Spinal cord (tissue), 10 donors: ENCODE data around the gene RASAL1. TPM values are rescaled to one million over a fixed set of nuclear protein-coding genes. Genes with fewer than 3 reads are reported as not detected.

Source experiments
- DNase-seq, 6 donors: peaks; one replicate each; pipeline versions ENCODE4 v3.0.0 to v3.0.0-alpha.2; 2013 to 2015; ENCODE audit warnings: low spot score in 6 of 6, low read depth in 4 of 6
- H3K27ac ChIP-seq: one replicate; pipeline ENCODE4 v1.5.1; 2013; ENCODE audit warnings: low read depth, low read length, control low read depth
- H3K27me3 ChIP-seq: one replicate; pipeline ENCODE4 v1.6.1; 2013; ENCODE audit warnings: low read length; ENCODE audit not compliant: control insufficient read depth, insufficient read depth
- H3K36me3 ChIP-seq: one replicate; pipeline ENCODE4 v1.6.1; 2013; ENCODE audit warnings: low read length; ENCODE audit not compliant: control insufficient read depth, insufficient read depth
- H3K4me1 ChIP-seq: one replicate; pipeline ENCODE4 v1.6.1; 2013; ENCODE audit warnings: low read length; ENCODE audit not compliant: control insufficient read depth, insufficient read depth
- H3K4me3 ChIP-seq: one replicate; pipeline ENCODE4 v1.5.1; 2013; ENCODE audit warnings: low read depth, low read length, control low read depth
- H3K9me3 ChIP-seq: one replicate; pipeline ENCODE4 v1.6.1; 2013; ENCODE audit warnings: low read length; ENCODE audit not compliant: control insufficient read depth, insufficient read depth
- WGBS: methylation state at CpG from one replicate; pipeline ENCODE4 v1.1.5; 2013; ENCODE audit warnings: missing lambda C conversion rate; ENCODE audit not compliant: insufficient coverage; 5-methylcytosine and 5-hydroxymethylcytosine counted together
- polyA plus RNA-seq, 2 donors: library from polyadenylated mRNA; unstranded; fragments of 120-200 nt; gene quantifications; one replicate each; pipeline ENCODE4 v1.2.1, GENCODE V29; 2013; ENCODE audit not compliant: insufficient read length in 2 of 2
- total RNA-seq, 2 donors: library from RNA; depleted of rRNA in 1 of 2; stranded (reverse); fragments of 120-200 nt in 1 of 2; fragments of >200 nt in 1 of 2; gene quantifications; one replicate each; pipeline versions ENCODE4 v1.2.3 to v1.2.4, GENCODE V29; 2013 to 2014
- donor health status: healthy.

Gene RASAL1
- total and polyA plus RNA-seq, 4 donors: 0.72 to 3.0 (median 2.4) TPM

DNA sequence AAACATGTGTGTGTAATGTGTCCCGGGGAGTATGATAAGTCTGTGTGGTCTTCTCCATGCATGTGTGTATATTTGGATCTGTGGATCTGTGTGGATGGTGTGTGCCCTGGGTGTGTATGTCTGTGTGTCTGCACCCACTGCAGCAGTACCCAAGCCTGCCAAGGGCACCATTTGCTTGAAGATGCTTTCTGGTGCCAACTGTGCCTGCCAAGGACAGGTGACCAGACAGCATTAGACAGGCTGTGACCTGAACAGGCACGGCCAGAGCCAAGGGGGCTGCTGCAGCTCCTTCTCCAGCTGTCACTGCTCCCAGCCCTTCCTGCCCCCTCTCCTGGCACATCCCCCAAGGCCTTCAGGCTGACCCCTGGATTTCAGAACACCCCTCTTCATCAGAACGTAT, 44.1 kb downstream of the RASAL1 start:
- no peak for DNase-seq
- Histone ChIP-seq H3K27ac (no peak overlapping the region), H3K36me3 (peaks cover 81% of the 10 kb centered on the region), H3K4me3 (no peak overlapping the region), H3K9me3 (no peaks in the 10 kb centered on the region), H3K4me1 (peaks cover 4% of the 10 kb centered on the region), H3K27me3 (no peaks in the 10 kb centered on the region)
- 65% methylated on average over 3 of the region's 3 CpGs for WGBS

DNA sequence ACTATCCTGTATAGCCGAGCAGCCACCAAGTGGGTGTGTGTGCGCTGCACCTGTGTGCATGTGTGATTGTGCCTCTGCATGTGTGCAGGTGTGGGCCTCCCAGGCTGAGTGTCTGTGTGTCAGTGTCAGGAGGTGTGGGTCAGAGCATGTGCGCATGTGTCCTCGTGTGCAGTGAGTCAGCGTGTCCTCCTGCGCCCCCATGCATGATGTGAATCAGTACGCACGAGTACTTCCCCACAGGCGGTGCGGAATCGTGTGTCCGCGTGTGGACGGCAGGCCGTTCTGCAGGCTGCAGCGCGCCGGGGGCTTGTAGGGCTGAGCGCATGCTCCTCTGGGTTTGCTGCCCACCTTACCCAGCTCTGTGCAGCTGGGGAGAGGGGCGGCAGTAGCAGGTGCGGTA, 44.8 kb downstream of the RASAL1 start:
- 86% methylated on average over 19 of the region's 21 CpGs for WGBS
- Histone ChIP-seq H3K36me3 (peaks cover 81% of the 10 kb centered on the region), H3K9me3 (no peaks in the 10 kb centered on the region), H3K27ac (no peak overlapping the region), H3K27me3 (no peaks in the 10 kb centered on the region), H3K4me3 (no peak overlapping the region), H3K4me1 (peaks cover 4% of the 10 kb centered on the region)
- no peak for DNase-seq

DNA sequence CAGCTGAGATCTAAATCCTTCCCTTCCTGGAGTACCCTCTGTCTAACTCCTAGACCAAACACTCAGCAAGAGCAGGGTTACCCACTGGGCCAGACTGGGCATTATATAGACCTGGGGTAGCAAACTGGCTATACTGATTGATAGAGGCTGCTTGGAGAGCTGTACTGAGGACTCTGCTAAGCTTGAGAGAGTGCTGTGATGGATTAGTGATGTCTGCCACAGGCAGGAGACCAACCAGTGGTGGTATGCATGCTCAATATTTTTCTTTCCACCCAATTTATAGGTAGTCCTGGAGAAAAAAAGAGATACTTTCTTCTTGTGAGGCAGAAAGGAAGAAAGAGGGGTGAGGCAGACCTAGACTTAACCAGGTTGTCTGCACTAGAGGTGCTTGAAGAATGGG, 45.7 kb downstream of the RASAL1 start:
- Histone ChIP-seq H3K4me1 (peaks cover 4% of the 10 kb centered on the region), H3K27ac (no peak overlapping the region), H3K36me3 (peaks cover 78% of the 10 kb centered on the region), H3K4me3 (no peak overlapping the region), H3K27me3 (no peaks in the 10 kb centered on the region), H3K9me3 (no peaks in the 10 kb centered on the region)
- DNase-seq: no peak

DNA sequence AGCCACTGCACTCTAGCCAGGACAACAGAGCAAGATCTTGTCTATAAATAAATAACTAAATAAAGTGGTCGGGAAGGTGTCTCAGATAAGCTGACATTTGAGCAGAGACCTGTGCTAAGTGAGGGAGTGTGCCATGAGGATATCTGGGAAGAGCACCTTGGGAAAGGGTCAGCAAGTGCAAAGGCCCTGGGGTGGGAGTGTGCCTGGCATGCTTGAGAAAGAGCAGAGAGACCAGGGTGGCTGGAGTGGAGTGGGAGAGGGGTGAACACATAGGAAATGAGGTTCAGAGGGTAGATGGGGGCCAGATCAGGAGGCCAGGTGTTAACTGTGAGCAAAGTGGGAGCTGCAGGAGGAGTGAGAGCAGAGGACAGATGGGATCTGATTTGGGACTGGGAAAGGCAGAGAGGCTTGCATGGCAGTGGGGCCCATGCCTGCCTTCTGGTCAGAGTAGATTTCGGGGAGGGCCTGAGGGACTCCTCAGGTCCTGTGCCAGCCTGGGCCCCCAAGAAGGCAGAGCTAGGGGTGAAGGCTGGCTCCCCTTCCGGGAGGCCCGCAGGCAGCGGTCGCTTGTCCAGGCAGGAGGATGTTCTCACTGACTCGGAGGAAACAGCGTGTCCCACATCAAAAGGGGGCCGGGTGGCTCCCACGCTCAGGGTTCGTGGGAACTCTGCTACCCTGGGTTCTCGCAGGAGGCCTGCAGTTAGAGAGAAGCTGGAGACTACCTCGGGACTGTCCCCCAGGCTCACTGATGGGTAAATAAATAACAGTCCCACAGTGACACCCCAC, 46.4 kb downstream of the RASAL1 start:
- Histone ChIP-seq H3K36me3 (peaks cover 78% of the 10 kb centered on the region), H3K27me3 (no peaks in the 10 kb centered on the region)
- WGBS: 76% methylated on average over 12 of the region's 13 CpGs

DNA sequence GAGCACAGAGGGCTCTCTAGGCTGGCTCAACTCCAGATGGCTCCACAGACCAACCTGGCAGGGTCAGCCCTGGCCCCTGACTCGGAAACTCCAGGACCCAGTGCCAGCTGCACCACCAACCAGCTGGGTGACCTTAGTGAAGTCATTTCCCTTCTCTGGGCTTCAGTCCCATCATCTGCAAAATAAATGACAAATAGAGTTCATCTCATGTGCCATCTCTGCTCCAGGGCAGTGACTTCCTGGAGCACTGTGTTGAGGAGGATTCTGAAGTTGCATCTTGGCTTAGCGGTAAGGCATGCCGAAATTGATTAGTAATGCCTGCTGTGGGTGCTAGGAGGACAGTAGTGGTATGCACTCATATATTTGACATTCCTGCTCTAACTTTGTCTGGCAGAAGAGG, 47.5 kb downstream of the RASAL1 start:
- peaks cover 79% of the 10 kb centered on the region for H3K36me3 ChIP-seq
- H3K4me1 ChIP-seq: peaks cover 3% of the 10 kb centered on the region
- no peak for DNase-seq
- no peak overlapping the region for H3K4me3 ChIP-seq
- 95% methylated on average over 2 of the region's 3 CpGs for WGBS
- no peak overlapping the region for H3K27ac ChIP-seq
- H3K9me3 ChIP-seq: no peaks in the 10 kb centered on the region
- H3K27me3 ChIP-seq: no peaks in the 10 kb centered on the region

More for the DNA sequence above, 46.4 kb downstream of the RASAL1 start:
- no peak overlapping the region for H3K27ac ChIP-seq
- peaks cover 4% of the 10 kb centered on the region for H3K4me1 ChIP-seq
- DNase-seq: no peak
- H3K9me3 ChIP-seq: no peaks in the 10 kb centered on the region
- H3K4me3 ChIP-seq: no peak overlapping the region

DNA sequence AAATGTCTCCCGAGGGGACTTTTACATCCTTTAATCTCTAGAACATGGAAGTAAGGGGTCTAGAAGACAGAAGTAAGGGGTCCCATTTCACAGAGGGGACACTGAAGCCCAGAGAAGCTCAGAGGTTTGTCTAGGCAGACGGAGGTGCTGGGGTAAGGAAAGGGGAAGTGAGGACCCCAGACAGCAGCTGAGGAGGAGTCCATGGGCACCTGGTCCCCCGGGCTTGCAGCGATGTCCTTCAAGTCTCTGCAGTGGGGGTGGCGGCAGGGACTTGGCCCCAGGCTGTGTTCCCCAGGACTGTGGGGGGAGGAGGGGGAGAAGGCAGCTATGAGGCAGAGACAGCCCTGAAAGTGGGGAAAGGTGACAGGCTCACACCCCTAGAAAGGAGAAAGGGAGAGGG, 48.4 kb downstream of the RASAL1 start:
- peaks cover 82% of the 10 kb centered on the region for H3K36me3 ChIP-seq
- H3K27ac ChIP-seq: no peak overlapping the region
- H3K27me3 ChIP-seq: no peaks in the 10 kb centered on the region
- no peak overlapping the region for H3K4me3 ChIP-seq
- WGBS: 68% methylated on average over 4 of the region's 5 CpGs
- no peaks in the 10 kb centered on the region for H3K9me3 ChIP-seq
- DNase-seq: no peak
- H3K4me1 ChIP-seq: no peaks in the 10 kb centered on the region

DNA sequence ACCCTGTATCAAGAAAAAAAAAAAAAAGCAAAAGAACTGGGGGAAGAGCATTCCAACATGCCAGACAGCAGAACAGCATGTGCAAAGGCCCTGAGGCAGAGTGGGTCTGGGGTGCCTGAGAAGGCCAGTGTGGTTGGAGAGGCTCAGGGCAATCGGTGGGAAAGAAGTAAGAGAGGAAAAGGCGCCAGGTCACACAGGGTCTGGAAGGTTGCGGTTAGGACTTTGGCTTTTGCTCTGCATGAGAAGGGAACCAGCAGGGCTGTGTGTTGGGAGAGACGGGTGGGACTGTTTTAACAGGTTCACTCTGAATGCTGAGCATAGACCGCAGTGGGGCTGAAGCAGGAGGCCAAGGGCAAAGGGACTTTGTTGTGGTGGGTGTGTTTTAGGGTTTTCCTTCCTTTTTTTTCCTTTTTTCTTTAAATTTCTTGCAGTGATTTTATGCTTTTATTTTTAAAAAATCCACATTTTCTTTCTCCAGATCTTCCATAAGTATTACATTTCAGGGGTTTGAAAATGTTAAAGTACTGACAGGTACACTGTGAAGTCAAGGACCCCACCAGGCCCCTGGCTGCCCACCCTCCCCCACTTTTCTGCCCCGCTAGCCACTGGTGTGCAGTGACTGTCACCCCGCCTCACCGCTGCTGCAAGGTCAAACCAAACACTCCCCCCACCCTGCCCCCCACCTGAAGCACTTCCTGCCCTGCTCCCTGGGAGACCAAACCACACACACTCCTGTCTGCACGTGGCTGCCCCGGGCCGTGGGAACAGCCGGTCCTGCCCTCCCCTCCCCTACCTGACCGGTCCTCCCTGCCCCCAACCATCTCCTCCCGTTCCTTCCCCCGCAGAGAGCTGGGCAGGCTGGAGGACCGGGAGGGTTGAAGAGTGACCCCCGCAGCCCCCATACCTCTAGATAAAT, 49.1 kb downstream of the RASAL1 start:
- Histone ChIP-seq H3K27ac (no peak overlapping the region), H3K9me3 (no peaks in the 10 kb centered on the region), H3K4me1 (no peaks in the 10 kb centered on the region), H3K27me3 (no peaks in the 10 kb centered on the region), H3K4me3 (no peak overlapping the region), H3K36me3 (peaks cover 86% of the 10 kb centered on the region)
- 50% methylated on average over 10 of the region's 17 CpGs for WGBS
- DNase-seq: no peak

DNA sequence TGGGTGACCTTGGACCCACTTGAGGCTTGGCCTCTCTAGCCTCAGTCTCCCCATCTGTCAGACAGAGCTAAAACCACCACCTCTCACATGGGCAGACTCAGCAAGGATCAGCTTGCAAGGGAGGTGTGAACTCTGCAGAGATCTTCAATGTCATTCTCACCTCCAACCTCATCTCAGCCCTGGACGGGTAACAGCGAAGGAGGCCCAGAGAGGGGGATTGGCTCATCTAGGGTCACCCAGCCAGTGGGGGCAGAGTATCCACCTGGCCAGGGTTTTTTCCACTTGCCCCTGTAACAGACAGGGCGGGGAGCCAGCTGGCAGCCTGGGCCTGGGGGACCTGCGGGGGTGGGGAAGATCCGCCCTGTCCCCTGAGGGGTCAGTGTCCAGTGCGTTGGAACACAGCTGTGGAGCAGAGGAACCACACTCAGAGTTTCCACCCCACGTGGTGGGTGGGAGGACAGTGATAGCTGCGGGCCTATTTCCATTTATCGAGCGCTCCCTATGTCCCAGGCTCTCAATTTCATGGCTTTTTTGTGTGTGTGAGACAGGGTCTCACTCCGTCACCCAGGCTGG, 51.6 kb downstream of the RASAL1 start:
- H3K27me3 ChIP-seq: no peaks in the 10 kb centered on the region
- H3K27ac ChIP-seq: no peak overlapping the region
- DNase-seq: no peak
- 100% methylated on average over 2 of the region's 11 CpGs for WGBS
- H3K9me3 ChIP-seq: no peaks in the 10 kb centered on the region
- H3K36me3 ChIP-seq: peaks cover 73% of the 10 kb centered on the region
- H3K4me1 ChIP-seq: no peaks in the 10 kb centered on the region
- no peak overlapping the region for H3K4me3 ChIP-seq

DNA sequence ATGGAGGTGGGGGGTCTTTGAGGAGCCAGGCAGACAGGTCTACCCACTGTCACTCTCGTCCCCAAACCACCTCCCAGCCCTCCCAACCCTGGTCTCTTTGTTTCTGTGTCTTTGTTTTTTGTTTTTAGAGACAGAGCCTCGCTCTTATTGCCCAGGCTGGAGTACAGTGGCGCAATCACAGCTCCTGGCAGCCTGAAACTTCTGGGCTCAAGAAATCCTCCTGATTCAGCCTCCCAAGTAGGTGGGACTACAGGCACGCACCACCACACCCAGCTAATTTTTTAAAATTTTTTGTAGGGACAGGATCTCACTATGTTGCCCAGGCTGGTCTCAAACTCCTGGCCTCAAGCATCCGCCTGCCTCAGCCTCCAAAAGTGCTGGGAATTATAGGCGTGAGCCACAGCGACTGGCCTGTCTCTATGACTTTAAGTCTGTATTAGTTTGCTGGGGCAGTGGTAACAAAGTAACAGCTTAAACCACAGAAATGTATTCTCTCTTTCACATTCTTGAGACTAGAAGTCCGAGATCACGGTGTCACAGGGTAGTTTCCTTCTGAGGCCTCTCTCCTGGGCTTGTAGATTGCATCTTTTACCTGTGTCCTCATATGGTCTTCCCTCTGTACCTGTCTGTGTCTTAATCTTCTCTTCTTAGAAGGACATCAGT, 52.9 kb downstream of the RASAL1 start:
- H3K27me3 ChIP-seq: no peaks in the 10 kb centered on the region
- no peak overlapping the region for H3K4me3 ChIP-seq
- H3K36me3 ChIP-seq: peaks cover 74% of the 10 kb centered on the region
- H3K4me1 ChIP-seq: no peaks in the 10 kb centered on the region
- no peaks in the 10 kb centered on the region for H3K9me3 ChIP-seq
- H3K27ac ChIP-seq: no peak overlapping the region
- no peak for DNase-seq
- WGBS: 94% methylated on average over 5 of the region's 9 CpGs
